HepG2 (cell line): ENCODE data around the gene SHANK3. TPM values are rescaled to one million over a fixed set of nuclear protein-coding genes. Genes with fewer than 3 reads are reported as not detected.

Experiments used
- ARID2 ChIP-seq: sonication (generic); formaldehyde crosslinking; IDR thresholded peaks from 2 replicates; pipeline ENCODE4 v1.8.1; 2022; ENCODE audit warnings: mild to moderate bottlenecking, missing genetic modification reagents, borderline replicate concordance
- ATF6 ChIP-seq: sonication (generic); formaldehyde crosslinking; conservative IDR thresholded peaks from 2 replicates; pipeline ENCODE4 v1.4.0; 2020; ENCODE audit warnings: missing genetic modification reagents
- CBX1 ChIP-seq: IDR thresholded peaks from one replicate; pipeline ENCODE4 v1.6.1; 2016; ENCODE audit warnings: antibody characterized with exemption, low read depth
- KLF13 ChIP-seq: sonication (generic); formaldehyde crosslinking; IDR thresholded peaks from 2 replicates; pipeline ENCODE4 v1.4.0; 2020; ENCODE audit warnings: mild to moderate bottlenecking, missing genetic modification reagents
- KLF16 ChIP-seq, 2 experiments: sonication (generic) in 1 of 2; formaldehyde crosslinking in 1 of 2; IDR thresholded peaks; 2 replicates each; pipeline versions ENCODE4 v1.6.1 to v1.8.0; 2016 to 2023; ENCODE audit warnings: missing genetic modification reagents in 2 of 2, missing compliant biosample characterization in 1 of 2
- KLF6 ChIP-seq: IDR thresholded peaks from 2 replicates; pipeline ENCODE4 v1.8.0; 2016; ENCODE audit warnings: missing biosample characterization, missing genetic modification reagents
- MEIS2 ChIP-seq: sonication (generic); formaldehyde crosslinking; IDR thresholded peaks from 2 replicates; pipeline ENCODE4 v1.9.0; 2021; ENCODE audit warnings: mild to moderate bottlenecking, missing genetic modification reagents
- RFX1 ChIP-seq: fragments of 450-650 bp; IDR thresholded peaks from 2 replicates; pipeline ENCODE4 v1.6.1; 2017
- TEAD2 ChIP-seq: sonication (generic); formaldehyde crosslinking; IDR thresholded peaks from 2 replicates; pipeline ENCODE4 v1.9.0; 2021; ENCODE audit warnings: missing genetic modification reagents
- ZBTB43 ChIP-seq: sonication (generic); formaldehyde crosslinking; conservative IDR thresholded peaks from 2 replicates; pipeline ENCODE4 v1.4.0; 2020; ENCODE audit warnings: missing genetic modification reagents
- ZFP82 ChIP-seq: sonication (generic); formaldehyde crosslinking; IDR thresholded peaks from 2 replicates; pipeline ENCODE4 v1.5.1; 2020; ENCODE audit warnings: mild to moderate bottlenecking, missing genetic modification reagents, borderline replicate concordance
- ZMAT3 ChIP-seq: sonication (generic); formaldehyde crosslinking; conservative IDR thresholded peaks from 2 replicates; pipeline ENCODE4 v1.7.0; 2021; ENCODE audit warnings: missing genetic modification reagents
- ZNF280D ChIP-seq: sonication (generic); formaldehyde crosslinking; IDR thresholded peaks from 2 replicates; pipeline ENCODE4 v1.5.1; 2020; ENCODE audit warnings: mild to moderate bottlenecking, missing genetic modification reagents
- ZNF326 ChIP-seq: sonication (generic); formaldehyde crosslinking; IDR thresholded peaks from 2 replicates; pipeline ENCODE4 v1.4.0; 2020; ENCODE audit warnings: missing genetic modification reagents, borderline replicate concordance
- ZNF501 ChIP-seq: sonication (generic); formaldehyde crosslinking; IDR thresholded peaks from 2 replicates; pipeline ENCODE4 v1.5.1; 2020; ENCODE audit warnings: mild to moderate bottlenecking, moderate library complexity, missing genetic modification reagents
- ZNF609 ChIP-seq: sonication (generic); formaldehyde crosslinking; IDR thresholded peaks from 2 replicates; pipeline ENCODE4 v1.4.0; 2020; ENCODE audit warnings: mild to moderate bottlenecking, missing genetic modification reagents, borderline replicate concordance
- ZNF839 ChIP-seq: sonication (generic); formaldehyde crosslinking; IDR thresholded peaks from 2 replicates; pipeline ENCODE4 v1.4.0; 2020; ENCODE audit warnings: missing genetic modification reagents, mild to moderate bottlenecking, borderline replicate concordance
- polyA plus RNA-seq, 8 experiments: library from polyadenylated mRNA; depleted of rRNA in 3 of 8; stranded (reverse) in 7 of 8; unstranded in 1 of 8; fragments of >200 nt; fragmentation: Illumina TruSeq in 4 of 8; extraction: Trizol in 4 of 8; gene quantifications; 2 replicates each; pipeline versions ENCODE4 v1.2.1 to v1.2.3, GENCODE V29; 2011 to 2016; ENCODE audit warnings: low read depth in 4 of 8, missing spikeins in 1 of 8, mixed read lengths in 1 of 8; ENCODE audit not compliant: insufficient read depth in 1 of 8
- total RNA-seq, 5 experiments: library from RNA; depleted of rRNA; stranded (reverse); fragments of >200 nt; fragmentation: Illumina TruSeq; extraction: Trizol; gene quantifications; 2 replicates each; pipeline ENCODE4 v1.2.3, GENCODE V29; 2016; ENCODE audit warnings: low read depth in 1 of 5

Gene SHANK3
- total and polyA plus RNA-seq, 2 of the 13 experiments (the other 11 are each of a cell fraction or from before 2014, with no cell fraction given) = 2.9 to 4.6 TPM

- TF ChIP-seq ZBTB43 (CRISPR knock-in tag) (peak; percentile 53), ZNF326 (CRISPR knock-in tag) (no peak), CBX1 (no peak), ATF6 (CRISPR knock-in tag) (no peak; the same call in 1 of the 2 replicates), ZNF609 (CRISPR knock-in tag) (peak; percentile 66; the same call in 1 of the 2 replicates), KLF6 (peak; percentile 94), ZNF501 (CRISPR knock-in tag) (peak; percentile 83), ZNF839 (peak; percentile 26; the same call in 1 of the 2 replicates), ARID2 (CRISPR knock-in tag) (no peak), KLF16 (CRISPR knock-in tag; IDR thresholded peaks at IDR 0.05) (peak in 1 of 2 experiments; percentile 67; a peak in 2 of 4 replicates), ZMAT3 (CRISPR knock-in tag) (peak; percentile 86), KLF13 (0 out of 2 replicates have a peak, but pooled peaks have one; percentile 48), RFX1 (no peak), ZFP82 (no peak; the same call in 1 of the 2 replicates), TEAD2 (CRISPR knock-in tag) (no peak), ZNF280D (no peak; the same call in 1 of the 2 replicates), MEIS2 (CRISPR knock-in tag) (peak; percentile 36)
Observed at GRCh38 chr22:50700387-50701075, 27.9 kb downstream of the SHANK3 start (continued).
